COR-L47 (cell line): ENCODE results near the gene RAPGEF6.
"Not testable (repeated sequence)": the region's sequence is repeated elsewhere in the genome, so short reads cannot be mapped to it uniquely, and the experiment has no call there.

Experiments used
- DNase-seq: peaks from one replicate; lab custom pipeline; 2025; lab: John Stamatoyannopoulos, UW

RAPGEF6 gene

DNA sequence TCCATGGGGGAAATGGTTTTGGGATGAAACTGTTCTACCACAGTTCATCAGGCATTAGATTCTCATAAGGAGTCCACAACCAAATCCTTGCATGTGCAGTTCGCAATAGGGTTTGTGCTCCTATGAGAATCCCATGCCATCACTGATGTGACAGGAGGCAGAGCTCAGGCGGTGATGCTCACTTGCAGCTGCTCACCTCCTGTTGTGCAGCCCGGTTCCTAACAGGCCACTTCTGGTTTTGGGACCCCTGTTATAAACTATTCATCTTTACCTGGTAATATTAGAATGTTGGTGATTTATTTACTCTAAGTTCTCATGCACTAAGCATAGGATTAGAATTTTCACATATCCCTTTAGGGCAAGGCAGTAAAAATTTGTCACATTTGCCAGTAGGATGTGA is 248.9 kb downstream of the RAPGEF6 start:
- DNase-seq: no peak

GRCh38 chr5:131384616-131385214 is 250.3 kb downstream of the RAPGEF6 start:
- DNase-seq: no peak

DNA sequence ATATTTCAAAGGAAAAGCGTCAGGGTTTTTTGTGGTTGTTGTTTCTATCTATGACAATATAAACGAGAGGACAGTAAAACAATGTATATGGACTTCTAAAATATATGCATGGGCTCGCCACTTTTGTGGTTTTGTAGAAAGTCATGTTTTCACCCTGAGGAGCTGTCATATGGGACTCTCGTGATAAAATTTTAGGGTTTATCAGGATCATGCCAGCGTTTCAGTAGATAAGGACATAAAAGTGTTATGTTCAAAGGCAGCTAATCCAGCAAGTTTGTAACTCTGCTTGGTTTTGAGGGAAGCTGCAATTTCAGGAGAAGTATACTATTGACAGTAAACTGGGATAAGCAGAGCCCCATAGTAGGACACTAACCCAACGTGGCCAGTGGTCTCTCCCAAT is 250.9 kb downstream of the RAPGEF6 start:
- DNase-seq: no peak

DNA sequence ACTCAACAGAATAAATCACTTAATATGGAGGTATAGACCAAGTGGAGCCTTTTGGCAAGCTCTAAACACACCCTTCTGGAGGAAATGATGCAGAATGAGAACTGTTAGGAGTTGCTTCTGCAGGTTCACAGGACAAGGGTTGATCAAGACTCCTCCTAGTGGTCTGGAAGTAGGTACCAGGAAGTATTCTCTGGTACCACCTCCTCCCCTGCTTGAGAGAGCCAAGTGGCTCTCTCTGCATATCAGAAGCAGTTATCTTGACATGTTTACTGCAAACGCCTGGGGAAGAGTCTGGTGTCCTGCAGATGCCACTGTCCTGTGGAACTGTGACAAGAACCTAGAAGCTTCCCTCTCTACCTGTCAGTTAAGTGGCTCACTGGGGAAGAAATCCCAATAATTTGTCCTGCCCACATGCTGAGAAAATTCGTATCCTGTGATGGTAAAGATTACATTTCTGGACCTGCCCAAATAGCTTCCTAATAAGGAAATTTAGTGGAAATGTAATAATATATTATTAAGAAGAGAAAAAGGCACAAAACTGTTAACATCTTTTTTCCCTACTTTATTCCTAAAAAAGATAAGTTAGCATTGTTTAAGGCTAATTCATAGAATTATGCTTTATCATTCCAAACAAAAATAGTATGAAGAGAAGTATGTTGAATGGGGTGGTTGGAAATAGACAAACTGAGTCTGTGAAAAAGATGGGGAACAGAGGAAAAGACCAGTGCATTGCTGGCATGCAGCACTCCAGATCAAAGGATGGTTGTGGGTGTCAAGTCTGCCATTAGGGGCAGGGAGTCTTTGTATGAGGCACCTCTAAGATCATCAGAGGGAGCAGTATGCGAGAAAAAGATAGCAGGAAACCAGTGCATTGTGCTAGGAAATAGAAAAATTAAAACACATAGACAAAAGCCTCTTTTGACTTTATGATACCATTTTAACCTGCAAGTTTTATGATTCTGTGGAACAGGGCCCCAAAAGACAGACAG is 252.3 kb downstream of the RAPGEF6 start:
- DNase-seq: peak; percentile 35

DNA sequence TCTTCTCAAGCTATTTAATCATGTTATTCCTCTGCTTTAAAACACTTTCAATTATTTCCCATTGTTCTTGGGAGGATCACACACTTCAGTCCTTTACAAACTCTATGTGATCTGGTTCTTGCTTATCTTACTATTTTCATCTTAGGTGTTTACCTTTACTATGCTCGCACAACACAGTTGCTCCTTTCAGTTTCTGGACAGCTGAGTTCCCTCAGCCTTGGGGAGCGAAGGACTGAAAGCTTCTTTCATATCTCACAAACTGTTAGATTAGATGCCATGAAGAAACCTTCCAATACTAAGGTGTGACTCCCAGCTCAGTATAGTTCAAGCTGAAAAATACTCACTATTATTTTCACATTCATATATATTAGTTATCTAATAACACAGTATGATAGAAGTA is 253.3 kb downstream of the RAPGEF6 start:
- no peak for DNase-seq

GRCh38 chr5:131381021-131381420 is 254.0 kb downstream of the RAPGEF6 start:
- no peak for DNase-seq

DNA sequence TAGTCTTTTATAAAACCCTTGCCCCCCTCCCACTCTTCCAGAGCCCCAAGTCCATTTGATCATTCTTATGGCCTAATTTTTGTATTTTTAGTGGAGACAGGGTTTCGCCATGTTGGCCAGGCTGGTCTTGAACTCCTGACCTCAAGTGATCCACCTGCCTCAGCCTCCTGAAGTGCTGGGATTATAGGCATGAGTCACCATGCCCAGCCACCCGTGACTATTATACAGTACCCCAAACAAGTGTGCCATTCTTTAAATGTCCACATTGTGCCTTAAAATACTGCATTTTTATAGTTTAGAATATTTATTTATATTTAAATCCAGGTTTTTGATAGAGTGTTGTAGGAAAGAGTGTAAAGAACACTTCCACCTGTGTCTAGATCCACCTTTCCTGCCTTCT is 254.8 kb downstream of the RAPGEF6 start:
- DNase-seq: not testable (repeated sequence)

DNA sequence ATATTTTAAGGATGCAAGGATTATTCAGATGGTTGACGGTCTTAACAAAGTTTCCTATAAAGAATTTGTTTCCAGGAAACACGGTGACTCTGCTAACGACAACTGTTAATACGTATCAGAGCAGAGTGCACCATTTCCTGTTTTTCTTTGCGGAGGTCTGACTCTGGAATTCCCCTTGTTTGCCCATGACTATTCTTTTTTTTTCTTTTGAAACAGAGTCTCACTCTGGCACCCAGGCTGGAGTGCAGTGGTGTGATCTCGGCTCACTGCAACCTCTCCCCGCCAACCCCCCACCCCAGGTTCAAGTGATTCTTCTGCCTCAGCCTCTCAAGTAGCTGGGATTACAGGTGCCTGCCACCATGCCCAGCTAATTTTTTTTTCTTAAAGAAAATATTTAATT is 255.3 kb downstream of the RAPGEF6 start:
- no peak for DNase-seq

- DNase-seq: no peak
Observed at GRCh38 chr5:131378721-131379541, 256.1 kb downstream of the RAPGEF6 start.

- DNase-seq: no peak
Observed at GRCh38 chr5:131377785-131378325, 257.2 kb downstream of the RAPGEF6 start.

GRCh38 chr5:131377346-131377745 is 257.7 kb downstream of the RAPGEF6 start:
- no peak for DNase-seq

DNA sequence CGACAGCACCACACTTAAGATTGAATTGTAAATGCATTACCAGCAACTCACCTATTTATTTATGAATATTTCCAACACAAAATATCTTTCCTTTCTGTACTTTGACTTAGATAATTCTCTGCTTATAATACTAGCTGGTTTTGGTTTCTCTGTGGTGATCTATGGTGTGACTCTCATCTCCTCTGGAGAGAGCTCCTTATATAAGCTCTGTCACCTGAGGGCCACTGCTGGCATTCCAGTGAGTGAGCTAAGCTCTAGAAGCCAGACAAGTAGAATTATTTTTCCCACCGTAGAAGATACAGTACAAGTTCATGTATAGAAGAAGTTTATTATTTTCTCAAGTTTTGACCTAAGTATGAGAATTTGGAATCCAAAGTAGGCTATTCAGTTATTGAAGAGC is 259.7 kb downstream of the RAPGEF6 start:
- no peak for DNase-seq
